Neuron (in vitro differentiated cells): ENCODE results near the gene TTLL12.

ENCODE experiments used
- H2AFZ ChIP-seq: one replicate; pipeline ENCODE4 v1.6.1; 2013; ENCODE audit warnings: low read depth, mild to moderate bottlenecking, inconsistent platforms, low read length, moderate library complexity
- H3K27me3 ChIP-seq: one replicate; pipeline ENCODE4 v1.6.1; 2013; ENCODE audit warnings: low read length; ENCODE audit not compliant: insufficient read depth
- H3K36me3 ChIP-seq: one replicate; pipeline ENCODE4 v1.6.1; 2013; ENCODE audit warnings: low read length; ENCODE audit not compliant: insufficient read depth
- H3K4me1 ChIP-seq: one replicate; pipeline ENCODE4 v1.6.1; 2013; ENCODE audit warnings: low read length; ENCODE audit not compliant: insufficient read depth
- H3K4me3 ChIP-seq: 2 replicates; pipeline ENCODE4 v1.5.1; 2013; ENCODE audit warnings: mild to moderate bottlenecking, low read length, moderate library complexity
- H3K9me3 ChIP-seq: one replicate; pipeline ENCODE4 v1.6.1; 2013; ENCODE audit warnings: low read length

TTLL12 gene

GRCh38 chr22:43226377-43227238, 39.7 kb upstream of the TTLL12 start:
- Histone ChIP-seq H3K4me1 (peaks cover 18% of the 10 kb centered on the region), H3K27me3 (no peaks in the 10 kb centered on the region), H3K36me3 (no peaks in the 10 kb centered on the region), H3K9me3 (no peaks in the 10 kb centered on the region), H2AFZ (no peak overlapping the region), H3K4me3 (no peak overlapping the region)

- H3K36me3 ChIP-seq, result no peaks in the 10 kb centered on the region
- no peaks in the 10 kb centered on the region for H3K9me3 ChIP-seq
- H3K4me1 ChIP-seq, result peaks cover 16% of the 10 kb centered on the region
- no peak overlapping the region for H3K4me3 ChIP-seq
- H3K27me3 ChIP-seq, result peaks cover under 1% of the 10 kb centered on the region
- no peak overlapping the region for H2AFZ ChIP-seq
These were observed 38.7 kb upstream of the TTLL12 start for GRCh38 chr22:43225609-43226008.

- Histone ChIP-seq H3K9me3 (no peaks in the 10 kb centered on the region), H2AFZ (no peak overlapping the region), H3K36me3 (no peaks in the 10 kb centered on the region), H3K27me3 (peaks cover 3% of the 10 kb centered on the region), H3K4me1 (peaks cover 16% of the 10 kb centered on the region), H3K4me3 (no peak overlapping the region)
These were observed 36.1 kb upstream of the TTLL12 start for GRCh38 chr22:43222987-43223386.

- Histone ChIP-seq H3K4me1 (peaks cover 11% of the 10 kb centered on the region), H3K4me3 (no peak overlapping the region), H3K27me3 (peaks cover 3% of the 10 kb centered on the region), H3K9me3 (no peaks in the 10 kb centered on the region), H2AFZ (no peak overlapping the region), H3K36me3 (no peaks in the 10 kb centered on the region)
These were observed 35.3 kb upstream of the TTLL12 start for GRCh38 chr22:43222262-43222661.

- H2AFZ ChIP-seq, result no peak overlapping the region
- no peaks in the 10 kb centered on the region for H3K4me1 ChIP-seq
- no peak overlapping the region for H3K4me3 ChIP-seq
- H3K27me3 ChIP-seq, result peaks cover 3% of the 10 kb centered on the region
- no peaks in the 10 kb centered on the region for H3K36me3 ChIP-seq
- H3K9me3 ChIP-seq, result no peaks in the 10 kb centered on the region
These were observed 33.9 kb upstream of the TTLL12 start for GRCh38 chr22:43220625-43221380.

DNA sequence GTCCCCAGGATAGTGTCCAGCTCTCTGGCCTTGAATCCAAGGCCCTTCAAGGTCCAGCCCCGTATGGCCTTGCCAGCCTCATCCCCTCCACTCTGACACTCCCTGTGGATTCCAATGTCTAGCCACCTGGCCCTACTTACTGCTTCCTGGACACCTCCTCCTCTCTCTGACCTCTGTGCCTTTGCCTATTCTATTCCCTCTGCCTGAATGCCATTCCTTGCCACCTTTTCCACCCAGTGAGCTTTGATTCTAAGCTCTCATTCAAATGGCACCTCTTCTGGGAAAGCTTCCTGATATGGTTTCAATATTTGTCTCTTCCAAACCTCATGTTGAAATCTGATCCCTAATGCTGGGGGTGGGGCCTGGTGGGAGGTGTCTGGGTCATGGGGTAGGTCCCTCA, 31.9 kb upstream of the TTLL12 start:
- Histone ChIP-seq H3K36me3 (no peaks in the 10 kb centered on the region), H3K4me3 (no peak overlapping the region), H3K9me3 (no peaks in the 10 kb centered on the region), H3K4me1 (no peaks in the 10 kb centered on the region), H2AFZ (no peak overlapping the region), H3K27me3 (peaks cover 8% of the 10 kb centered on the region)

GRCh38 chr22:43217285-43218030, 30.5 kb upstream of the TTLL12 start:
- Histone ChIP-seq H3K4me1 (no peaks in the 10 kb centered on the region), H3K4me3 (no peak overlapping the region), H3K36me3 (no peaks in the 10 kb centered on the region), H3K9me3 (no peaks in the 10 kb centered on the region), H2AFZ (no peak overlapping the region), H3K27me3 (peaks cover 8% of the 10 kb centered on the region)

DNA sequence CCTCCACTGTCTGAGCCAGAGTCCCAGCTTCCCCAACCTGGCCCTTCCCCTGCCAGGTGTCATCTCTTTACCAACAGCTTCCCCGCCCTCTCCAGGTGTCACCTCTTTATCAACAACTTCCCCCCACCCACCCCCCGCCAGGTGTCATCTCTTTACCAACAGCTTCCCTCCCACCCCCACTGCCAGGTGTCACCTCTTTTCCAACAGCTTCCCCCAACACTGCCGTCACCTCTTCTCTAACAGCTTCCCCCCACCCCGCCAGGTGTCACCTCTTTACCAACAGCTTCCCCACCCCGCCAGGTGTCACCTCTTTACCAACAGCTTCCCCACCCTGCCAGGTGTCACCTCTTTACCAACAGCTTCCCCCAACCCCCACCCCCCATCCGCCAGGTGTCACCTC, 29.8 kb upstream of the TTLL12 start:
- Histone ChIP-seq H2AFZ (no peak overlapping the region), H3K9me3 (no peaks in the 10 kb centered on the region), H3K27me3 (peaks cover 8% of the 10 kb centered on the region), H3K4me3 (no peak overlapping the region), H3K4me1 (no peaks in the 10 kb centered on the region), H3K36me3 (no peaks in the 10 kb centered on the region)

- no peaks in the 10 kb centered on the region for H3K9me3 ChIP-seq
- peaks cover 7% of the 10 kb centered on the region for H3K27me3 ChIP-seq
- H2AFZ ChIP-seq, result no peak overlapping the region
- no peaks in the 10 kb centered on the region for H3K36me3 ChIP-seq
- no peak overlapping the region for H3K4me3 ChIP-seq
- no peaks in the 10 kb centered on the region for H3K4me1 ChIP-seq
These were observed 27.0 kb upstream of the TTLL12 start for GRCh38 chr22:43213962-43214361.

DNA sequence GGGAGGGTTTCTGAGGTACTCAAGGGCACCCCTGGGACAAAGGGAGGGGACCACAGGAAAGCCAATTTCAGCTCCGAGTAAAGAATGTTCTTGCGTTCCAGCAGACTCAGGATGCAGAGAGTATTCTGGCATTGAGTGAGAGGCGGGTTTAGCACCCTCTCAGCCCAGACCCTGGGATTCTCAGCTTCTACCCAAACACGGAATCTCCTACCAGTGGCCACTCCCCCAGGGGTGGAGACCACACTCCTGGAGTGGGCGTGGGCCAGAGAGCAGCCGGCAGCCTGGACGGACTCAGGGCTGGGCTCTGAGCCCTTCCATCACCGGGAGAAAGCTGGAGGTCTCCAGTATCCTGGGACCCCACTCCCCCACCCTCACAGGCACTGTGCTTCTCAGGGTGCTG, 26.1 kb upstream of the TTLL12 start:
- peaks cover 7% of the 10 kb centered on the region for H3K27me3 ChIP-seq
- H2AFZ ChIP-seq, result no peak overlapping the region
- no peaks in the 10 kb centered on the region for H3K4me1 ChIP-seq
- H3K4me3 ChIP-seq, result no peak overlapping the region
- no peaks in the 10 kb centered on the region for H3K9me3 ChIP-seq
- H3K36me3 ChIP-seq, result no peaks in the 10 kb centered on the region

- Histone ChIP-seq H3K4me1 (no peaks in the 10 kb centered on the region), H2AFZ (no peak overlapping the region), H3K4me3 (no peak overlapping the region), H3K9me3 (no peaks in the 10 kb centered on the region), H3K27me3 (peaks cover 7% of the 10 kb centered on the region), H3K36me3 (no peaks in the 10 kb centered on the region)
These were observed 25.6 kb upstream of the TTLL12 start for GRCh38 chr22:43212434-43212952.

DNA sequence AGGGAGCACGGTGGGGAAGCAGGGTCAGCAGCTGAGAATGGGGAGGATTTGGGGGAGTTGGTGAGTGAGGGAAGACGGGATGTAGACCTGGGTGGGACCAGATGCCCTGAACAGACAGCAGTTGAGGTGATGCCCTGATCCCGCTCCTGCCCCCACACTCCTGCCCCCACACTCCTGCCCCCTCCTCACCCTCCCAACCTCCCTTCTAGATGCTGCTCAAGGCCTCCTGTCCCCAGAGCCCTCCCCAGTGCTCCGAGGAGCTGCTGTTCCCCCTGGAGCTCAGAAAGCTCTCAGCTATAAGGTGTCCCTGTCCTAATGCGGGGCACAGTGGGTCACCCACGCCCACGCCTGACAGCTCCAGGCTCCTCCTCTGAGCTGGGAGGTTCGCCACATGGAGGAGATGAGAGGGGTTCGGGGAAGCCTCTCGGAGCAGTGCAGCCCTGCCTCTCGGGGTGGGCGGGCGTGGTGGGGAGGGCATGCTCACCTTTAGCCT, 25.1 kb upstream of the TTLL12 start:
- H2AFZ ChIP-seq, result no peak overlapping the region
- H3K36me3 ChIP-seq, result no peaks in the 10 kb centered on the region
- H3K4me1 ChIP-seq, result no peaks in the 10 kb centered on the region
- H3K4me3 ChIP-seq, result no peak overlapping the region
- H3K9me3 ChIP-seq, result no peaks in the 10 kb centered on the region
- peaks cover 7% of the 10 kb centered on the region for H3K27me3 ChIP-seq
